22Rv1 (cell line): Measurements from ENCODE around the gene NFATC4.

ENCODE experiments used
- ZFX ChIP-seq: fragments of 450-650 bp; IDR thresholded peaks from 2 replicates; pipeline ENCODE4 v1.6.1; 2017; ENCODE audit warnings: antibody characterized with exemption, borderline replicate concordance
- TF ChIP-seq, protein P1 (sequence below): fragments of 450-650 bp; IDR thresholded peaks from 2 replicates; pipeline ENCODE4 v1.5.1; 2017; ENCODE audit warnings: mild to moderate bottlenecking

DNA sequence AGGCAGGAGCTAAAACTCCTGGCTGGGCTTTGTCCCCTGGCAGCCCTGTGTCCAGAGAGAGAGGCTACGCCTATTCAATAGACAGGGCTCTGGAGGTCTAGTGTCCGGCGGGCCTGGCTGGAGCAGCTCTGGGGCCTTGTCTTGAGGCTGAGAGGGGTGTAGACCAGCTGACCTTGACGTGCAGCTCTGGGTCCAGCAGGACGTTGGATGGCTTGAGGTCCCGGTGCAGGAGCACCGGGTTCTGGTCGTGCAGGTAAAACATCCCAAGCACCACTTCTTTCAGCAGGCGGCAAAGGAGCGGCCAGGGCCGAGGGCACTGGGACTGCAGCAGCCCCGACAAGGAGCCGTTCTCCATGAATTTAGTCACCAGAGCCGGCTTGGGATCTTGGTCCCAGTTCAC, 29.1 kb upstream of the NFATC4 start:
- TF ChIP-seq, protein P1, sequence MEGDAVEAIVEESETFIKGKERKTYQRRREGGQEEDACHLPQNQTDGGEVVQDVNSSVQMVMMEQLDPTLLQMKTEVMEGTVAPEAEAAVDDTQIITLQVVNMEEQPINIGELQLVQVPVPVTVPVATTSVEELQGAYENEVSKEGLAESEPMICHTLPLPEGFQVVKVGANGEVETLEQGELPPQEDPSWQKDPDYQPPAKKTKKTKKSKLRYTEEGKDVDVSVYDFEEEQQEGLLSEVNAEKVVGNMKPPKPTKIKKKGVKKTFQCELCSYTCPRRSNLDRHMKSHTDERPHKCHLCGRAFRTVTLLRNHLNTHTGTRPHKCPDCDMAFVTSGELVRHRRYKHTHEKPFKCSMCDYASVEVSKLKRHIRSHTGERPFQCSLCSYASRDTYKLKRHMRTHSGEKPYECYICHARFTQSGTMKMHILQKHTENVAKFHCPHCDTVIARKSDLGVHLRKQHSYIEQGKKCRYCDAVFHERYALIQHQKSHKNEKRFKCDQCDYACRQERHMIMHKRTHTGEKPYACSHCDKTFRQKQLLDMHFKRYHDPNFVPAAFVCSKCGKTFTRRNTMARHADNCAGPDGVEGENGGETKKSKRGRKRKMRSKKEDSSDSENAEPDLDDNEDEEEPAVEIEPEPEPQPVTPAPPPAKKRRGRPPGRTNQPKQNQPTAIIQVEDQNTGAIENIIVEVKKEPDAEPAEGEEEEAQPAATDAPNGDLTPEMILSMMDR: no peak
- TF ChIP-seq ZFX: no peak
